CD14-positive monocyte (primary cell): ENCODE results near the gene TFR2. TPM values are rescaled to one million over a fixed set of nuclear protein-coding genes. Genes with fewer than 3 reads are reported as not detected.

Source experiments
- DNase-seq, 3 donors: peaks; one replicate each; pipeline ENCODE4 v3.0.0-alpha.2; 2011 to 2022
- H2AFZ ChIP-seq: 2 replicates; pipeline ENCODE4 v1.6.0; 2012; ENCODE audit warnings: mild to moderate bottlenecking, low read depth, low read length, inconsistent platforms; ENCODE audit not compliant: insufficient read depth, poor library complexity, severe bottlenecking
- H3K27ac ChIP-seq, 2 donors: 1 replicate in 1 of 2; 2 replicates in 1 of 2; pipeline ENCODE4 v1.5.1; 2012 to 2013; ENCODE audit warnings: low read length in 2 of 2, control low read depth in 1 of 2, inconsistent platforms in 1 of 2, low read depth in 1 of 2, mild to moderate bottlenecking in 1 of 2
- H3K27me3 ChIP-seq, 2 donors: one replicate each; pipeline versions ENCODE4 v1.6.0 to v1.6.1; 2011 to 2013; ENCODE audit warnings: low read length in 2 of 2; ENCODE audit not compliant: control insufficient read depth in 2 of 2, insufficient read depth in 2 of 2
- H3K36me3 ChIP-seq, 2 donors: replicated peaks in 1 of 2; 1 replicate in 1 of 2; 2 replicates in 1 of 2; pipeline versions ENCODE4 v1.5.1 to v1.6.1; 2012 to 2013; ENCODE audit warnings: low read length in 2 of 2, control low read depth in 1 of 2, inconsistent platforms in 1 of 2, mild to moderate bottlenecking in 1 of 2; ENCODE audit not compliant: insufficient read depth in 2 of 2, control insufficient read depth in 1 of 2
- H3K4me1 ChIP-seq, 2 donors: 1 replicate in 1 of 2; 2 replicates in 1 of 2; pipeline versions ENCODE4 v1.5.1 to v1.6.1; 2012 to 2013; ENCODE audit warnings: low read length in 2 of 2, control low read depth in 1 of 2, inconsistent platforms in 1 of 2, mild to moderate bottlenecking in 1 of 2, moderate library complexity in 1 of 2; ENCODE audit not compliant: insufficient read depth in 2 of 2, control insufficient read depth in 1 of 2
- H3K4me2 ChIP-seq: replicated peaks from 2 replicates; pipeline ENCODE3; 2012; ENCODE audit warnings: low read length, moderate library complexity, mild to moderate bottlenecking; ENCODE audit not compliant: poor library complexity, severe bottlenecking; ENCODE audit errors: extremely low read depth
- H3K4me3 ChIP-seq, 3 experiments: fragments of 200-600 bp in 1 of 3; sonication (generic) in 1 of 3; replicated peaks in 1 of 3; 1 replicate in 2 of 3; 2 replicates in 1 of 3; pipeline ENCODE4 v1.5.1; 2011 to 2013; ENCODE audit warnings: low read length in 3 of 3, mild to moderate bottlenecking in 3 of 3, control low read depth in 2 of 3, low read depth in 2 of 3, inconsistent platforms in 1 of 3, moderate library complexity in 1 of 3
- H3K79me2 ChIP-seq: 2 replicates; pipeline ENCODE4 v1.6.0; 2012; ENCODE audit warnings: mild to moderate bottlenecking, control low read depth, inconsistent platforms, low read length, moderate library complexity; ENCODE audit not compliant: insufficient read depth
- H3K9ac ChIP-seq: 2 replicates; pipeline ENCODE4 v1.6.0; 2017; ENCODE audit warnings: low read length, mild to moderate bottlenecking; ENCODE audit not compliant: insufficient read depth, poor library complexity, severe bottlenecking
- H3K9me3 ChIP-seq, 2 donors: replicated peaks in 1 of 2; 1 replicate in 1 of 2; 2 replicates in 1 of 2; pipeline versions ENCODE4 v1.5.1 to v1.6.1; 2012 to 2013; ENCODE audit warnings: low read length in 2 of 2, control low read depth in 1 of 2; ENCODE audit not compliant: control insufficient read depth in 1 of 2, insufficient read depth in 1 of 2
- H4K20me1 ChIP-seq: 2 replicates; pipeline ENCODE4 v1.6.0; 2012; ENCODE audit warnings: mild to moderate bottlenecking, low read length, control low read depth, moderate library complexity; ENCODE audit not compliant: insufficient read depth
- H3K27ac Mint-ChIP-seq, 7 donors: one replicate each; pipeline ENCODE4 v1.8.0; 2020; ENCODE audit warnings: mild to moderate bottlenecking in 7 of 7, mixed read lengths in 7 of 7, moderate library complexity in 6 of 7, inconsistent platforms in 2 of 7
- H3K27me3 Mint-ChIP-seq, 3 donors: one replicate each; pipeline ENCODE4 v1.8.0; 2021 to 2022; ENCODE audit warnings: low read depth in 3 of 3, mild to moderate bottlenecking in 3 of 3, mixed read lengths in 3 of 3, moderate library complexity in 3 of 3, inconsistent platforms in 1 of 3
- H3K36me3 Mint-ChIP-seq, 2 donors: one replicate each; pipeline ENCODE4 v1.8.0; 2020; ENCODE audit warnings: mixed read lengths in 2 of 2, inconsistent platforms in 1 of 2, mild to moderate bottlenecking in 1 of 2
- H3K4me1 Mint-ChIP-seq: one replicate; pipeline ENCODE4 v1.8.0; 2020; ENCODE audit warnings: mild to moderate bottlenecking, mixed read lengths
- H3K4me3 Mint-ChIP-seq, 2 donors: one replicate each; pipeline ENCODE4 v1.8.0; 2020; ENCODE audit warnings: mild to moderate bottlenecking in 2 of 2, mixed read lengths in 2 of 2, moderate library complexity in 1 of 2
- H3K9me3 Mint-ChIP-seq, 7 donors: one replicate each; pipeline ENCODE4 v1.8.0; 2020 to 2022; ENCODE audit warnings: mixed read lengths in 7 of 7, mild to moderate bottlenecking in 6 of 7, moderate library complexity in 6 of 7, inconsistent platforms in 2 of 7
- WGBS: methylation state at CpG from one replicate; pipeline ENCODE4 v1.1.5; 2013; ENCODE audit warnings: missing lambda C conversion rate; ENCODE audit not compliant: insufficient coverage; 5-methylcytosine and 5-hydroxymethylcytosine counted together
- intact Hi-C, 2 donors: fragments of 100-400 bp; cut with micrococcal nuclease; formaldehyde crosslinking; loops; one replicate each; pipeline versions ENCODE4 v1.15.0 to v1.15.1; 2023
- polyA plus RNA-seq, 3 donors: library from polyadenylated mRNA; depleted of rRNA in 1 of 3; unstranded in 2 of 3; stranded (reverse) in 1 of 3; fragments of 300-500 nt in 2 of 3; fragments of >200 nt in 1 of 3; fragmentation: Illumina TruSeq in 2 of 3; gene quantifications; 1 replicate in 2 of 3; 2 replicates in 1 of 3; pipeline ENCODE4 v1.2.3, GENCODE V29; 2012 to 2021
- TF ChIP-seq, protein P1 (sequence below): fragments of 200-600 bp; IDR thresholded peaks from one replicate; pipeline ENCODE4 v1.8.0; 2022; ENCODE audit warnings: antibody characterized with exemption, mild to moderate bottlenecking

Gene TFR2
- polyA plus RNA-seq, 3 donors: 0.79 to 1.4 TPM; not detected in 1

DNA sequence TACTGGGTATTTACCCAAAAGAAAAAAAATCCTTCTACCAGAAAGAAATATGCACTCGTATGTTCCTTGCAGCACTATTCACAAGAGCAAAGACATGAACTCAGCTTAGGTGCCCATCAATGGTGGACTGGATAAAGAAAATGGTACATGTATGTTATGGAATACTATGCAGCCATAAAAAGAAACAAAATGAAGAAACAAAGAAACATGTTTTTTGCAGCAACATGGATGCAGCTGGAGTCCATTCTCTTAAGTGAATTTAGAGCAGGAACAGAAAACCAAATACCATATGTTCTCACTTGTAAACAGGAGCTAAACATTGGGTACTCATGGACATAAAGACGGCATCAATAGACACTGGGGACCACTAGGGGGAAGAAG, 26.7 kb upstream of the TFR2 start:
- no peak overlapping the region for H3K27ac ChIP-seq
- H3K79me2 ChIP-seq: no peaks in the 10 kb centered on the region
- WGBS: no CpG with 5 or more reads among the region's 2 CpGs
- H2AFZ ChIP-seq: no peak overlapping the region
- Mint-ChIP-seq H3K36me3 (no peaks in the 10 kb centered on the region), H3K4me3 (no peak overlapping the region), H3K27ac (no peak overlapping the region), H3K27me3 (peaks cover 17 to 26% (median 17%) of the 10 kb centered on the region in 3 donors), H3K9me3 (peaks cover 0 to 3% (median 1%) of the 10 kb centered on the region in 7 donors), H3K4me1 (peaks cover 11% of the 10 kb centered on the region)
- H3K4me3 ChIP-seq: no peak overlapping the region
- TF ChIP-seq, protein P1, sequence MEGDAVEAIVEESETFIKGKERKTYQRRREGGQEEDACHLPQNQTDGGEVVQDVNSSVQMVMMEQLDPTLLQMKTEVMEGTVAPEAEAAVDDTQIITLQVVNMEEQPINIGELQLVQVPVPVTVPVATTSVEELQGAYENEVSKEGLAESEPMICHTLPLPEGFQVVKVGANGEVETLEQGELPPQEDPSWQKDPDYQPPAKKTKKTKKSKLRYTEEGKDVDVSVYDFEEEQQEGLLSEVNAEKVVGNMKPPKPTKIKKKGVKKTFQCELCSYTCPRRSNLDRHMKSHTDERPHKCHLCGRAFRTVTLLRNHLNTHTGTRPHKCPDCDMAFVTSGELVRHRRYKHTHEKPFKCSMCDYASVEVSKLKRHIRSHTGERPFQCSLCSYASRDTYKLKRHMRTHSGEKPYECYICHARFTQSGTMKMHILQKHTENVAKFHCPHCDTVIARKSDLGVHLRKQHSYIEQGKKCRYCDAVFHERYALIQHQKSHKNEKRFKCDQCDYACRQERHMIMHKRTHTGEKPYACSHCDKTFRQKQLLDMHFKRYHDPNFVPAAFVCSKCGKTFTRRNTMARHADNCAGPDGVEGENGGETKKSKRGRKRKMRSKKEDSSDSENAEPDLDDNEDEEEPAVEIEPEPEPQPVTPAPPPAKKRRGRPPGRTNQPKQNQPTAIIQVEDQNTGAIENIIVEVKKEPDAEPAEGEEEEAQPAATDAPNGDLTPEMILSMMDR: no peak
- H3K4me1 ChIP-seq: peaks cover 7 to 15% of the 10 kb centered on the region in 2 donors
- H3K27me3 ChIP-seq: no peaks in the 10 kb centered on the region
- H3K9me3 ChIP-seq: no peaks in the 10 kb centered on the region
- H4K20me1 ChIP-seq: no peaks in the 10 kb centered on the region
- DNase-seq: no peak
- H3K36me3 ChIP-seq: no peaks in the 10 kb centered on the region
- no peak overlapping the region for H3K9ac ChIP-seq
- intact Hi-C loops: no loop called here
- no peak overlapping the region for H3K4me2 ChIP-seq

DNA sequence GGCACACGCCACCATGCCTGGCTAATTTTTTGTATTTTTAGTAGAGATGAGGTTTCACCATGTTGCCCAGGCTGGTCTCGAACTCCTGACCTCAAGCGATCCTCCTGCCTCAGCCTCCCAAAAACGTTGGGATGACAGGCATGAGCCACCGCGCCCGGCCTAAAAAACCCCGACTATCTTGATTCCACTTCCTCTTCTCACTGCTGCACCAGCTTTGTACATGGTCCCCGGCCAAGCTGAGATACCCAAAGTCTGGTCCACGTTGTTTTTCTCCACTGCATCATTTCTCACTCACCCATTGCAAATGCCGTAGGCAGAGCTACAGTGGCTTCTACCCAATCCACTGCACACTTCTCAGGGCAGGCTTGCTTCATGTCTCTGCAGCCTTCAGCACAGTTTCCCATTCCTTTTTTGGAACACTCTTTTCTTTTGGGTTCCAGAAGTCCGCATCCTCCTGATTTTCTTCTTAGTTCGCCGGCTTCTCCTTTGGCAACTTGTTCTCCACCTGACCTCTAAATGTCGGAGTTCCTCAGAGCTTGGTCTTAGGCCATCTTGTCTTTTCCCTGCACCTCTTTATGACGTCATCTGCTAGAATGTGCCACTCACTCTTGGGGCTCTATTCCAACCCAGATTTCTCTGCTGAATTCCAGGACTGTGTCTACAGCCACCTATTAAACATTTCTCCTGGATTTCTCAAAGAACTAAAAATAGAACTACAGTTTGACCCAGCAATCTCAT, 26.1 kb upstream of the TFR2 start:
- no peaks in the 10 kb centered on the region for H3K36me3 Mint-ChIP-seq
- peaks cover 14 to 26% (median 18%) of the 10 kb centered on the region in 3 donors for H3K27me3 Mint-ChIP-seq
- no peaks in the 10 kb centered on the region for H4K20me1 ChIP-seq
- no peak for DNase-seq
- peak overlapping the region in 1 of 2 donors; percentile 44 for H3K4me3 Mint-ChIP-seq
- peaks cover under 1 to 9% of the 10 kb centered on the region in 2 donors for H3K4me1 ChIP-seq
- H3K4me2 ChIP-seq: no peak overlapping the region
- H3K36me3 ChIP-seq: no peaks in the 10 kb centered on the region
- no peak overlapping the region for H3K4me3 ChIP-seq
- WGBS: 68% methylated on average over 15 of the region's 16 CpGs
- TF ChIP-seq, protein P1: no peak
- H3K9ac ChIP-seq: no peak overlapping the region
- peaks cover 7% of the 10 kb centered on the region for H3K4me1 Mint-ChIP-seq
- H3K27ac Mint-ChIP-seq: peak overlapping the region in 1 of 7 donors; percentile 64
- H3K9me3 Mint-ChIP-seq: peaks cover 0 to 3% (median 0%) of the 10 kb centered on the region in 7 donors
- intact Hi-C loops: no loop called here
- no peak overlapping the region for H3K27ac ChIP-seq
- no peaks in the 10 kb centered on the region for H3K9me3 ChIP-seq
- H3K27me3 ChIP-seq: no peaks in the 10 kb centered on the region
- no peak overlapping the region for H2AFZ ChIP-seq
- H3K79me2 ChIP-seq: no peaks in the 10 kb centered on the region
